IMR-90 (cell line): ENCODE data around the gene C1orf141.

Source experiments
- BHLHE40 ChIP-seq: fragments of 150-350 bp; IDR thresholded peaks from 2 replicates; pipeline ENCODE4 v1.6.1; 2016; ENCODE audit warnings: mild to moderate bottlenecking, low read depth, low read length
- CEBPB ChIP-seq: IDR thresholded peaks from 2 replicates; pipeline ENCODE4 v1.6.1; 2012; ENCODE audit warnings: low read depth, low read length, improper control_type of control experiment
- CTCF ChIP-seq: conservative IDR thresholded peaks from 2 replicates; pipeline ENCODE4 v1.5.1; 2012; ENCODE audit warnings: mild to moderate bottlenecking, low read depth, low read length, improper control_type of control experiment
- ELK1 ChIP-seq: fragments of 150-350 bp; IDR thresholded peaks from 2 replicates; pipeline ENCODE4 v1.6.1; 2016; ENCODE audit warnings: low read depth, mild to moderate bottlenecking, low read length, moderate library complexity, borderline replicate concordance
- POLR2A ChIP-seq: IDR thresholded peaks from 2 replicates; pipeline ENCODE4 v1.6.1; 2012; ENCODE audit warnings: mild to moderate bottlenecking, low read depth, low read length
- RAD21 ChIP-seq: IDR thresholded peaks from 2 replicates; pipeline ENCODE4 v1.6.1; 2012; ENCODE audit warnings: low read length, improper control_type of control experiment
- RCOR1 ChIP-seq: IDR thresholded peaks from 2 replicates; pipeline ENCODE4 v1.6.1; 2012; ENCODE audit warnings: mild to moderate bottlenecking, low read length, improper control_type of control experiment; ENCODE audit not compliant: insufficient replicate concordance
- USF2 ChIP-seq: fragments of 150-350 bp; IDR thresholded peaks from 2 replicates; pipeline ENCODE4 v1.6.1; 2017; ENCODE audit warnings: mild to moderate bottlenecking, antibody characterized with exemption, low read length, low read depth

- no peak for TF ChIP-seq CTCF
- no peak for TF ChIP-seq ELK1
- no peak for TF ChIP-seq CEBPB
- no peak for TF ChIP-seq POLR2A
- TF ChIP-seq RAD21, result no peak
- no peak for TF ChIP-seq RCOR1
- TF ChIP-seq USF2, result no peak
- no peak for TF ChIP-seq BHLHE40
Measured at GRCh38 chr1:67043366-67043765, 91.4 kb downstream of the C1orf141 start.
